Measurements from ENCODE around the gene KCNIP4. TPM values are rescaled to one million over a fixed set of nuclear protein-coding genes. Genes with fewer than 3 reads are reported as not detected.

KCNIP4 gene
- total and polyA plus RNA-seq, 10 of the 15 experiments (the other 5 are each of a cell fraction or from before 2014, with no cell fraction given): 0.03 to 0.23 (median 0.13) TPM; not detected in 7

- no peak for TF ChIP-seq NR2F1 (conservative IDR thresholded peaks at IDR 0.05)
- no peak for TF ChIP-seq HCFC1 (IDR thresholded peaks at IDR 0.05; ENCODE audit: low read length)
- TF ChIP-seq NR2C1 (IDR thresholded peaks at IDR 0.05): no peak
Observed at GRCh38 chr4:20995610-20996009, 953.0 kb downstream of the KCNIP4 start (continued).

- Histone ChIP-seq H3K9ac (ENCODE audit: control insufficient read depth, insufficient read depth, low read length) (no peak overlapping the region), H3K79me2 (ENCODE audit: control insufficient read depth, insufficient read depth, low read length) (no peaks in the 10 kb centered on the region), H3K36me3 (ENCODE audit: control insufficient read depth in 2 of 2, insufficient read depth in 2 of 2, low read length in 1 of 2) (no peaks in the 10 kb centered on the region), H3K27ac (ENCODE audit: control insufficient read depth, insufficient read depth) (no peak overlapping the region), H3K4me1 (ENCODE audit: control insufficient read depth, insufficient read depth, low read length) (no peaks in the 10 kb centered on the region), H3K27me3 (replicated peaks in 1 of 2; ENCODE audit: control insufficient read depth in 2 of 2, insufficient read depth in 2 of 2, low read length in 1 of 2) (no peaks in the 10 kb centered on the region), H4K20me1 (ENCODE audit: control insufficient read depth, insufficient read depth) (no peaks in the 10 kb centered on the region), H3K9me3 (replicated peaks; ENCODE audit: control insufficient read depth, insufficient read depth, low read length) (no peaks in the 10 kb centered on the region), H3K4me2 (ENCODE audit: control insufficient read depth, insufficient read depth) (no peak overlapping the region), H3K4me3 (no peak overlapping the region), H2AFZ (ENCODE audit: control insufficient read depth, low read depth, low read length) (no peak overlapping the region)
- ChIA-PET POLR2A (no interaction called here), CTCF (no interaction called here), SMC1A (ENCODE audit: uncharacterized antibody, unreplicated experiment) (no interaction called here), RAD21 (ENCODE audit: unreplicated experiment) (no interaction called here)
- TF ChIP-seq SUZ12 (IDR thresholded peaks at IDR 0.05; ENCODE audit: unreplicated experiment): no peak
- no peak for TF ChIP-seq CHD2 (IDR thresholded peaks at IDR 0.05; ENCODE audit: borderline replicate concordance, low read depth, low read length)
- TF ChIP-seq ZNF217 (IDR thresholded peaks at IDR 0.05): no peak
- no peak for TF ChIP-seq BCL11A (IDR thresholded peaks at IDR 0.05; ENCODE audit: low read depth, low read length)
- TF ChIP-seq ZBED1 (IDR thresholded peaks at IDR 0.05; ENCODE audit: borderline replicate concordance): no peak
- no peak for TF ChIP-seq MEF2B (IDR thresholded peaks at IDR 0.05; ENCODE audit: partially characterized antibody, poor library complexity, severe bottlenecking)
- no peak for TF ChIP-seq BRCA1 (IDR thresholded peaks at IDR 0.05; ENCODE audit: low read depth, low read length)
- TF ChIP-seq CBX5 (IDR thresholded peaks at IDR 0.05; ENCODE audit: low read depth): no peak
- TF ChIP-seq CHD4 (IDR thresholded peaks at IDR 0.05): no peak
- TF ChIP-seq ATF3 (IDR thresholded peaks at IDR 0.05; ENCODE audit: borderline replicate concordance, extremely low read depth, low read depth, low read length): no peak
- TF ChIP-seq GABPA (IDR thresholded peaks at IDR 0.05; ENCODE audit: low read depth): no peak
- no peak for TF ChIP-seq CTCF (IDR thresholded peaks at IDR 0.05 in 2 of 3, conservative IDR thresholded peaks at IDR 0.05 in 1 of 3; ENCODE audit: control insufficient read depth in 2 of 3, extremely low read depth in 1 of 3, insufficient read depth in 1 of 3, low read depth in 3 of 3, low read length in 3 of 3)
- no peak for TF ChIP-seq USF1 (IDR thresholded peaks at IDR 0.05; ENCODE audit: borderline replicate concordance, extremely low read length, insufficient read depth, low read depth, low read length)
- TF ChIP-seq RUNX3 (IDR thresholded peaks at IDR 0.05; ENCODE audit: low read length): no peak
- no peak for FAIRE-seq
- DNase-seq (ENCODE audit: low read depth, low spot score): no peak
- BruUV-seq (replicated peaks): no TSS peak
- in situ Hi-C loops (cut with MboI): no loop called here
- 0% methylated on average over 3 of the region's 3 CpGs for WGBS (ENCODE audit: insufficient coverage, insufficient replicate concordance, low lambda C conversion rate, missing lambda C conversion rate)
- no peak for ATAC-seq
- intact Hi-C loops (cut with micrococcal nuclease; ENCODE audit: unreplicated experiment): no loop called here
Observed at GRCh38 chr4:20995015-20995414, 953.6 kb downstream of the KCNIP4 start.

All from GM12878 (cell line).